KMS-11 (cell line): ENCODE data around the gene MYRF.

ENCODE experiments used
- H2AFZ ChIP-seq: fragments of 200-600 bp; sonication (generic); 2 replicates; pipeline ENCODE4 v1.6.1; 2016; ENCODE audit warnings: antibody characterized with exemption, mixed run types, low read depth
- H3K27ac ChIP-seq: fragments of 200-600 bp; sonication (generic); 2 replicates; pipeline ENCODE4 v1.6.1; 2016; ENCODE audit warnings: mild to moderate bottlenecking, mixed run types
- H3K27me3 ChIP-seq: fragments of 200-600 bp; sonication (generic); 2 replicates; pipeline ENCODE4 v1.6.1; 2017; ENCODE audit warnings: mild to moderate bottlenecking, low read depth, mixed run types, moderate library complexity; ENCODE audit not compliant: insufficient read depth
- H3K36me3 ChIP-seq: fragments of 200-600 bp; sonication (generic); 2 replicates; pipeline ENCODE4 v1.6.1; 2017; ENCODE audit warnings: mild to moderate bottlenecking, mixed run types; ENCODE audit not compliant: insufficient read depth
- H3K4me1 ChIP-seq: fragments of 200-600 bp; sonication (generic); 2 replicates; pipeline ENCODE4 v1.6.1; 2016; ENCODE audit warnings: mild to moderate bottlenecking, low read depth, mixed run types; ENCODE audit not compliant: poor library complexity, severe bottlenecking
- H3K4me2 ChIP-seq: fragments of 200-600 bp; sonication (generic); 2 replicates; pipeline ENCODE4 v1.7.0; 2016; ENCODE audit warnings: mild to moderate bottlenecking, mixed run types
- H3K4me3 ChIP-seq: fragments of 200-600 bp; sonication (generic); IDR thresholded peaks from 2 replicates; pipeline ENCODE4 v1.6.1; 2017; ENCODE audit warnings: low read depth, low read length, mixed read lengths; ENCODE audit not compliant: insufficient read depth
- H3K79me2 ChIP-seq: fragments of 200-600 bp; sonication (generic); 2 replicates; pipeline ENCODE4 v1.6.1; 2016; ENCODE audit warnings: low read depth, mixed run types; ENCODE audit not compliant: insufficient read depth
- H3K9ac ChIP-seq: fragments of 200-600 bp; sonication (generic); 2 replicates; pipeline ENCODE4 v1.6.1; 2016; ENCODE audit warnings: mild to moderate bottlenecking, mixed run types
- H4K20me1 ChIP-seq: fragments of 200-600 bp; sonication (generic); 2 replicates; pipeline ENCODE4 v1.6.1; 2016; ENCODE audit warnings: mild to moderate bottlenecking, mixed run types; ENCODE audit not compliant: insufficient read depth
- TF ChIP-seq, protein P1 (sequence below): fragments of 200-600 bp; sonication (generic); conservative IDR thresholded peaks from 2 replicates; pipeline ENCODE4 v1.6.1; 2017; ENCODE audit warnings: low read depth, mild to moderate bottlenecking, antibody characterized with exemption, low read length, moderate library complexity, mixed read lengths

Gene MYRF

DNA sequence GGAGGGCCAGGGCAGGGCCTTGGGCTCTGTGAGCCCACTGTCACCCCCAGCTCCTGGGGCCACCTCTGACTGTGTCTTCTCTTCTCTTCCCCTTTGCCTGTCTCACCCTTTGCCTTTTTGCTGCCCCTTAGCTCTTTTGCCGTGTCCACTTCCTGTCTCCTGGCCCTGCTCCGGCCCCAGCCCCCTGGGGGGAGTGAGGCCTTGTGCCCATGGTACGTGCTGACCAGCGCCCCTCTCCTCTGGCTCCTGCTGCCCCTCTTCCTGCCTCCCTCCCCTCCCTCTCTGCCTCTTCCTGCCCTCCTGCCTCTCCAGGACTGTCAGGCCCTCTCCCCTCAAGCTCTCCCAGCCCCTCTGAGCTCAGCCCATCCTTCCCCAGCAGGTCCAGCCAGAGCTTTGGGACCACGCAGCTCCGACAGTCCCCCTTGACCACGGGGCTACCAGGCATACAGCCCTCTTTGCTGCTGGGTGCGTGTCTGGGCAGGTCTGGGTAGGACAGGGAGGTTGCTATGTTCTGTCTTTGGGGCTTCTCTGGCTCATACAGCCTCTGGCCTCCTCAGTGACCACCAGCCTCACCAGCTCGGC, 28.2 kb downstream of the MYRF start:
- Histone ChIP-seq H3K27me3 (no peaks in the 10 kb centered on the region), H3K79me2 (no peaks in the 10 kb centered on the region), H3K27ac (no peak overlapping the region), H2AFZ (no peak overlapping the region), H3K4me1 (peaks cover 7% of the 10 kb centered on the region), H4K20me1 (no peaks in the 10 kb centered on the region), H3K4me2 (no peak overlapping the region), H3K4me3 (no peak overlapping the region), H3K36me3 (no peaks in the 10 kb centered on the region), H3K9ac (no peak overlapping the region)
- TF ChIP-seq, protein P1, sequence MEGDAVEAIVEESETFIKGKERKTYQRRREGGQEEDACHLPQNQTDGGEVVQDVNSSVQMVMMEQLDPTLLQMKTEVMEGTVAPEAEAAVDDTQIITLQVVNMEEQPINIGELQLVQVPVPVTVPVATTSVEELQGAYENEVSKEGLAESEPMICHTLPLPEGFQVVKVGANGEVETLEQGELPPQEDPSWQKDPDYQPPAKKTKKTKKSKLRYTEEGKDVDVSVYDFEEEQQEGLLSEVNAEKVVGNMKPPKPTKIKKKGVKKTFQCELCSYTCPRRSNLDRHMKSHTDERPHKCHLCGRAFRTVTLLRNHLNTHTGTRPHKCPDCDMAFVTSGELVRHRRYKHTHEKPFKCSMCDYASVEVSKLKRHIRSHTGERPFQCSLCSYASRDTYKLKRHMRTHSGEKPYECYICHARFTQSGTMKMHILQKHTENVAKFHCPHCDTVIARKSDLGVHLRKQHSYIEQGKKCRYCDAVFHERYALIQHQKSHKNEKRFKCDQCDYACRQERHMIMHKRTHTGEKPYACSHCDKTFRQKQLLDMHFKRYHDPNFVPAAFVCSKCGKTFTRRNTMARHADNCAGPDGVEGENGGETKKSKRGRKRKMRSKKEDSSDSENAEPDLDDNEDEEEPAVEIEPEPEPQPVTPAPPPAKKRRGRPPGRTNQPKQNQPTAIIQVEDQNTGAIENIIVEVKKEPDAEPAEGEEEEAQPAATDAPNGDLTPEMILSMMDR, result no peak

DNA sequence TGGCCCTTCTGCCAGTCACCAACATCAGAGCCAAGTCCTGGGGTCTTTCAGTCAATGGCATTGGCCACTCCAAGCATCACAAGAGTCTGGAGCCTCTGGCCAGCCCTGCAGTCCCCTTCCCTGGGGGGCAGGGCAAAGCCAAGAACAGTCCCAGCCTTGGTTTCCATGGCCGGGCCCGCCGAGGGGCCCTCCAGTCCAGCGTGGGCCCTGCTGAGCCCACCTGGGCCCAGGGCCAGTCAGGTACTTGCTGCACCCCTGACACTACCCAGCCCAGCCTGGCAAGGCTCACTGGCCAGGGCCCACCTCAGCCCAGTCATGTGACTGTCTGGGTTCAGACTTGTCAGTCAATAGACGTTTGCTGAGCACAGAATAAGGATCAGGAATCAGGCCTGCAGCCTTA, 29.1 kb downstream of the MYRF start:
- H3K27ac ChIP-seq, result no peak overlapping the region
- TF ChIP-seq, protein P1, result no peak
- no peak overlapping the region for H3K9ac ChIP-seq
- H3K79me2 ChIP-seq, result no peaks in the 10 kb centered on the region
- no peaks in the 10 kb centered on the region for H3K27me3 ChIP-seq
- H2AFZ ChIP-seq, result no peak overlapping the region
- H3K36me3 ChIP-seq, result no peaks in the 10 kb centered on the region
- no peak overlapping the region for H3K4me2 ChIP-seq
- no peaks in the 10 kb centered on the region for H4K20me1 ChIP-seq
- no peak overlapping the region for H3K4me3 ChIP-seq
- peaks cover 6% of the 10 kb centered on the region for H3K4me1 ChIP-seq

DNA sequence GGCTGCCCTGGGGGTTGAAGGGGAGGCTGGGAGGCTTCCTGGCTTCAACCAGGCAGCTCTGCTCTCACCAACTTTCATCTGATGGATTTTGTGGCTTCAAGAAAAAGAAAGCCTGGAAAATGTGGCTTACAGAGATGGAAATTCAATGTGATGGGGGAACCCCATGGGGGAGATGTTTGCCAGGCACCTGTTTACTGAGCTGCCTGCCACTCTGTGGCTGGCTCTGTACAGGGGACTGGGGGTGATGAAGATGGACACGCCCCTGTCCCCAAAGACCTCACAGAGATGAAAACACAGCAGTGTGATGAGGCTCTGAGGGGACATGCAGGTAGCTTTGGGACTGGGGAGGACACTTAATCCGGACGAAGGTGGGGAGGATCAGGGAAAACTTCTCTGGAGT, 29.9 kb downstream of the MYRF start:
- Histone ChIP-seq H4K20me1 (no peaks in the 10 kb centered on the region), H3K4me3 (no peak overlapping the region), H3K36me3 (no peaks in the 10 kb centered on the region), H3K79me2 (no peaks in the 10 kb centered on the region), H3K27ac (no peak overlapping the region), H3K4me2 (no peak overlapping the region), H2AFZ (no peak overlapping the region), H3K4me1 (no peaks in the 10 kb centered on the region), H3K9ac (no peak overlapping the region), H3K27me3 (no peaks in the 10 kb centered on the region)
- TF ChIP-seq, protein P1, result no peak

DNA sequence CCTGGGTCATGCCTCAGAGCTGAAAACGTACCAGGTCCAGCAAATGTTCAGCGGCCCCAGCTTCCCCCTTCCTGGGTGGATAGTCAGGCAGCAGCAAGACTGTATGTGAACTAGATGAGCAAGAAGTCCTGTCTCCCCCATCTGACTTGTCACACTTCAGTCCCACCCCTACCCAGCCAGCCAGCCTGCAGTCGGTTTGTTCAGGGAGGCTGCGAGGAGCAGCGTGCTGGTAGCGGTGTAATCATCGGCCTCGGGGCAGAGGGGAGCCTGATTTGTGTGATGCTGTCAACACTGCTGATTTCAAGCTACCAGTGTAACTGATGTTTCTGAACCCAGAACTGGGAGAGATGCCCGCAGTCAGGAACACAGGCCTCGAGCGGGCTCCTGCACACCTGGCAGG, 30.4 kb downstream of the MYRF start:
- H3K36me3 ChIP-seq, result no peaks in the 10 kb centered on the region
- no peaks in the 10 kb centered on the region for H3K27me3 ChIP-seq
- no peaks in the 10 kb centered on the region for H3K79me2 ChIP-seq
- TF ChIP-seq, protein P1, result no peak
- no peak overlapping the region for H3K27ac ChIP-seq
- no peak overlapping the region for H3K9ac ChIP-seq
- no peak overlapping the region for H3K4me2 ChIP-seq
- no peak overlapping the region for H2AFZ ChIP-seq
- H3K4me3 ChIP-seq, result no peak overlapping the region
- H3K4me1 ChIP-seq, result no peaks in the 10 kb centered on the region
- no peaks in the 10 kb centered on the region for H4K20me1 ChIP-seq
